ENCODE data around the gene OBSL1.

Gene OBSL1

GRCh38 chr2:219530048-219530963 is 41.0 kb downstream of the OBSL1 start:
- peak; percentile 22 for DNase-seq

GRCh38 chr2:219527472-219527871 is 43.9 kb downstream of the OBSL1 start:
- DNase-seq, result no peak

- DNase-seq, result no peak
Observed at GRCh38 chr2:219527076-219527394, 44.3 kb downstream of the OBSL1 start.

GRCh38 chr2:219526320-219527075 is 44.8 kb downstream of the OBSL1 start:
- no peak for DNase-seq

GRCh38 chr2:219525533-219526232 is 45.7 kb downstream of the OBSL1 start:
- DNase-seq, result no peak

GRCh38 chr2:219524817-219525216 is 46.5 kb downstream of the OBSL1 start:
- no peak for DNase-seq

GRCh38 chr2:219523031-219523671 is 48.2 kb downstream of the OBSL1 start:
- no peak for DNase-seq

GRCh38 chr2:219522111-219523030 is 49.0 kb downstream of the OBSL1 start:
- no peak for DNase-seq

- DNase-seq, result no peak
Observed at GRCh38 chr2:219521066-219521880, 50.1 kb downstream of the OBSL1 start.

- DNase-seq, result no peak
Observed at GRCh38 chr2:219520079-219520478, 51.3 kb downstream of the OBSL1 start.

GRCh38 chr2:219519526-219519916 is 51.8 kb downstream of the OBSL1 start:
- no peak for DNase-seq

- DNase-seq, result no peak
Observed at GRCh38 chr2:219517954-219518778, 53.2 kb downstream of the OBSL1 start.

GRCh38 chr2:219516888-219517287 is 54.5 kb downstream of the OBSL1 start:
- DNase-seq, result no peak

GRCh38 chr2:219515874-219516629 is 55.3 kb downstream of the OBSL1 start:
- DNase-seq, result no peak

- no peak for DNase-seq
Observed at GRCh38 chr2:219514836-219515235, 56.5 kb downstream of the OBSL1 start.

- DNase-seq, result no peak
Observed at GRCh38 chr2:219514196-219514761, 57.1 kb downstream of the OBSL1 start, which contains the start of gene ASIC4. TSS of gene ASIC4 (plus strand) at chr2:219514482. CDS start at chr2:219514725, 243 bp downstream.

GRCh38 chr2:219513787-219514186 is 57.6 kb downstream of the OBSL1 start:
- DNase-seq, result no peak

GRCh38 chr2:219512524-219513216 is 58.7 kb downstream of the OBSL1 start:
- DNase-seq, result no peak
